ENCODE results near the gene APBA2.

DNA sequence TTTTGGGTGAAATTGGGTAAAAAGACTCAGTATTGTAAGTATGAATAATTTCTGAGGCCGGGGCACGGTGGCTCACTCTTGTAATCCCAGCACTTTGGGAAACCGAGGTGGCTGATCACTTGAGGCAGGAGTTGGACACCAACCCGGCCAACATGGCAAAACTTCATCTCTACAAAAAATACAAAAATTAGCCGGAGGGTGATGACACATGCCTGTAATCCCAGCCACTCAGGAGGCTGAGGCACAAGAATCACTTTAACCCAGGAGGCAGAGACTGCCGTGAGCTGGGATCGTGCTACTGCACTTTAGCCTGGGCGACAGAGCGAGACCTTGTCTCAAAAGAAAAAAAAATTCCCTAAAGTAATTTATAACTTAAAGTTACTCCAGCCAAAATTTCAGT, 162.2 kb downstream of the APBA2 start:
- TF ChIP-seq EP300 (IDR thresholded peaks at IDR 0.05) (no peak), POLR2A (IDR thresholded peaks at IDR 0.05; ENCODE audit: low read depth) (no peak), POLR2AphosphoS5 (IDR thresholded peaks at IDR 0.05) (no peak)
- TF ChIP-seq, protein P1, sequence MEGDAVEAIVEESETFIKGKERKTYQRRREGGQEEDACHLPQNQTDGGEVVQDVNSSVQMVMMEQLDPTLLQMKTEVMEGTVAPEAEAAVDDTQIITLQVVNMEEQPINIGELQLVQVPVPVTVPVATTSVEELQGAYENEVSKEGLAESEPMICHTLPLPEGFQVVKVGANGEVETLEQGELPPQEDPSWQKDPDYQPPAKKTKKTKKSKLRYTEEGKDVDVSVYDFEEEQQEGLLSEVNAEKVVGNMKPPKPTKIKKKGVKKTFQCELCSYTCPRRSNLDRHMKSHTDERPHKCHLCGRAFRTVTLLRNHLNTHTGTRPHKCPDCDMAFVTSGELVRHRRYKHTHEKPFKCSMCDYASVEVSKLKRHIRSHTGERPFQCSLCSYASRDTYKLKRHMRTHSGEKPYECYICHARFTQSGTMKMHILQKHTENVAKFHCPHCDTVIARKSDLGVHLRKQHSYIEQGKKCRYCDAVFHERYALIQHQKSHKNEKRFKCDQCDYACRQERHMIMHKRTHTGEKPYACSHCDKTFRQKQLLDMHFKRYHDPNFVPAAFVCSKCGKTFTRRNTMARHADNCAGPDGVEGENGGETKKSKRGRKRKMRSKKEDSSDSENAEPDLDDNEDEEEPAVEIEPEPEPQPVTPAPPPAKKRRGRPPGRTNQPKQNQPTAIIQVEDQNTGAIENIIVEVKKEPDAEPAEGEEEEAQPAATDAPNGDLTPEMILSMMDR (IDR thresholded peaks at IDR 0.05): no peak
